Measurements from ENCODE around the gene TBC1D22B.

TBC1D22B gene

DNA sequence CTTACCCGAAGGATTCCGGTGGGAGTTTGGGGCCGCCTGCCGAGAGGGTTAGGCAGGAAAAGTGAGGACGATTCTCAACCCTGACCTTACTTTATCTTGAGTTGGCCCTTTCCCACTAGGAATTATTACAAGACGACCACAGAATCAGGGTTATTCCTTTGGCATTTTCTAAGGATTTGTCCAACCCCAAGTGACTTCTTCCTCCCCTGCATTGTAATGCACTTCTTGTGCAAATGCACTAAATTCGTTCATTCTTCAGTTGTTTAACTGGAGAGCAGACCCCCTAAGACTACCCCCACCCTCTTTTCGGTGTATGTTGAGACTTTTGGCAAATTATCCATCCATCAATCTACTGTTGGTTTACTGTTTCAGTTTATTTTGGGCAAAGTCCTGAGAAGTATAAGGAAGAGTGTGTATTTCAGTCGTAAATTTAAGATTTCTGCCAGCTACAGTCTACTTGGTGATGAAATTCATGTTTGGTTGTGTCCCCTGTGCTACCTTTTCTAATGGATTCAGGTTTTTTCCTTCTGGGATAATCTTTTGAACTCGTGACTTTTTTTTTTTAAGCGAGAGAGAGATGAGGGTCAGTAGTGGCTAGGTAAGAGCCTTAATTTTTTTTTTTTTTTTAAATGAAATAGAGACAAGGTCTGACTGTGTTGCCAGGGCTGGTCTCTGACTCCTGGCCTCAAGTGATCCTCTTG, 983 bp downstream of the TBC1D22B start:
- DNase-seq (ENCODE audit: low read depth), result no peak
- TF ChIP-seq, protein P1, sequence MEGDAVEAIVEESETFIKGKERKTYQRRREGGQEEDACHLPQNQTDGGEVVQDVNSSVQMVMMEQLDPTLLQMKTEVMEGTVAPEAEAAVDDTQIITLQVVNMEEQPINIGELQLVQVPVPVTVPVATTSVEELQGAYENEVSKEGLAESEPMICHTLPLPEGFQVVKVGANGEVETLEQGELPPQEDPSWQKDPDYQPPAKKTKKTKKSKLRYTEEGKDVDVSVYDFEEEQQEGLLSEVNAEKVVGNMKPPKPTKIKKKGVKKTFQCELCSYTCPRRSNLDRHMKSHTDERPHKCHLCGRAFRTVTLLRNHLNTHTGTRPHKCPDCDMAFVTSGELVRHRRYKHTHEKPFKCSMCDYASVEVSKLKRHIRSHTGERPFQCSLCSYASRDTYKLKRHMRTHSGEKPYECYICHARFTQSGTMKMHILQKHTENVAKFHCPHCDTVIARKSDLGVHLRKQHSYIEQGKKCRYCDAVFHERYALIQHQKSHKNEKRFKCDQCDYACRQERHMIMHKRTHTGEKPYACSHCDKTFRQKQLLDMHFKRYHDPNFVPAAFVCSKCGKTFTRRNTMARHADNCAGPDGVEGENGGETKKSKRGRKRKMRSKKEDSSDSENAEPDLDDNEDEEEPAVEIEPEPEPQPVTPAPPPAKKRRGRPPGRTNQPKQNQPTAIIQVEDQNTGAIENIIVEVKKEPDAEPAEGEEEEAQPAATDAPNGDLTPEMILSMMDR (IDR thresholded peaks at IDR 0.05; ENCODE audit: insufficient read depth, low read depth, low read length, missing control alignments), result no peak
- H3K4me3 ChIP-seq (ENCODE audit: low read depth, low read length), result peak overlapping the region; percentile 85

- peak; percentile 45 for DNase-seq (ENCODE audit: low read depth)
- peak overlapping the region; percentile 85 for H3K4me3 ChIP-seq (ENCODE audit: low read depth, low read length)
- TF ChIP-seq, protein P1 (IDR thresholded peaks at IDR 0.05; ENCODE audit: insufficient read depth, low read depth, low read length, missing control alignments), result no peak
Observed at GRCh38 chr6:37259191-37259590, 1.6 kb downstream of the TBC1D22B start.

DNA sequence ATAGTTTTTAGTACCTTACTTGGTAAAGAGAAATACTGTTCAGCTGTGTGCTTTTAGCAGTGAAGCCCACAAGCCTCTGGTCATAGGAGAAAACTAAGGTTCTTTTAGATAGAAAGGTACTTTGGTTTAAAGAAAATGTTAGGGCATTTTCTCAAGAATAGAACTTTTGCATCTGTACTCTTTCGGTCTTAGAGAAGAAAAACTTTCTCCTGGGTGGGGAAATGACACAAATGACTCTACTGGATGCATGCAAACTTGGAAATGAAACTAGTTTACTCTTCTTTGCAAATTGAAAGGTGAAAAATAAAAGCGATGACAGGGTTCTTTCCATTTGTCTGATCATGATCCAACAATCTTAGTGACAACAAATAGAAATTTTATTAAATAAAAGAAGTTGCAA, 2.5 kb downstream of the TBC1D22B start:
- H3K4me3 ChIP-seq (ENCODE audit: low read depth, low read length), result peak overlapping the region; percentile 85
- DNase-seq (ENCODE audit: low read depth), result peak; percentile 70

GRCh38 chr6:37260444-37260843, 2.9 kb downstream of the TBC1D22B start:
- TF ChIP-seq, protein P1 (IDR thresholded peaks at IDR 0.05; ENCODE audit: insufficient read depth, low read depth, low read length, missing control alignments), result no peak
- no peak overlapping the region for H3K4me3 ChIP-seq (ENCODE audit: low read depth, low read length)
- DNase-seq (ENCODE audit: low read depth), result peak; percentile 43

More for the DNA sequence above, 2.5 kb downstream of the TBC1D22B start:
- TF ChIP-seq, protein P1 (IDR thresholded peaks at IDR 0.05; ENCODE audit: insufficient read depth, low read depth, low read length, missing control alignments), result no peak

- TF ChIP-seq, protein P1 (IDR thresholded peaks at IDR 0.05; ENCODE audit: insufficient read depth, low read depth, low read length, missing control alignments), result no peak
- H3K4me3 ChIP-seq (ENCODE audit: low read depth, low read length), result no peak overlapping the region
- DNase-seq (ENCODE audit: low read depth), result no peak
Observed at GRCh38 chr6:37261198-37261597, 3.6 kb downstream of the TBC1D22B start.

DNA sequence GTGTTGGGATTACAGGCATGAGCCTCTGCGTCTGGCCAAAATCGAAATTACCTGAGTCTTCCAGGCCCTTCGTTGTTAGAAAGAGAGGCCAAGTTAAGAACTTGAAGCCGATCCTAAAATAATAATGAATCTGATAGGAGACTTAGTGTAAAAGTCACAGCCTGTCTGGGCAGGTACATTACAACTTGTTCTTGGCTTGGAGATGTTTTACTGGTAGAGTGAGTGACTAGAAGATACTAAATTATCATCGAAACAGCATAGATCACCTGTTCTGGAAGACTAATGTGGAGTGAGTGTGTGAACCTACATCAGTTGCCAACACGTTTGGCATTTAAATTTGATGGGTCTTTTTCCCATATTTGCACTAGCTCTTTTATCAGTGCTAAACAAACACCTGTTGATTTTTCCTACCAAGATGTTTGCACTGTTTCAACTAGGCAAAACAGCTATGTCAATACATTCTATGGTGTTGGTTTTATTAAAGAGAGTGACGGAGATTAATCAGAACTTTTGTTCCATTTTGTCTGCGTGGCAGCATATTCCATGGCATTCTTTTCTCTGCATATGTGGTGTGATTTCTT, 5.0 kb downstream of the TBC1D22B start:
- H3K4me3 ChIP-seq (ENCODE audit: low read depth, low read length), result no peak overlapping the region
- no peak for DNase-seq (ENCODE audit: low read depth)
- TF ChIP-seq, protein P1 (IDR thresholded peaks at IDR 0.05; ENCODE audit: insufficient read depth, low read depth, low read length, missing control alignments), result no peak

Data from GM12865 (cell line).